Fibroblast of skin of right quadriceps (primary cell): ENCODE measurements around the gene TALDO1.

Experiments
- DNase-seq: peaks from one replicate; pipeline ENCODE4 v3.0.0-alpha.2; 2013

Gene TALDO1

GRCh38 chr11:802018-802617, 54.9 kb downstream of the TALDO1 start:
- DNase-seq, result no peak

- no peak for DNase-seq
Observed at GRCh38 chr11:802693-803466, 55.6 kb downstream of the TALDO1 start.

GRCh38 chr11:803467-803742, 56.1 kb downstream of the TALDO1 start:
- no peak for DNase-seq

- no peak for DNase-seq
Observed at GRCh38 chr11:803770-804598, 56.7 kb downstream of the TALDO1 start.

- no peak for DNase-seq
Observed at GRCh38 chr11:804599-804964, 57.3 kb downstream of the TALDO1 start.

- DNase-seq, result no peak
Observed at GRCh38 chr11:808427-809286, 61.4 kb downstream of the TALDO1 start.

- DNase-seq, result peak; percentile 97
Observed at GRCh38 chr11:809287-810039, 62.2 kb downstream of the TALDO1 start, which contains the start of gene RPLP2. RPLP2 (plus strand) TSS chr11:809967; CDS start chr11:810235, 268 bp downstream.

GRCh38 chr11:810040-810567, 62.8 kb downstream of the TALDO1 start:
- DNase-seq, result no peak

GRCh38 chr11:811446-812245, 64.4 kb downstream of the TALDO1 start:
- DNase-seq, result no peak

GRCh38 chr11:812390-812789, 65.1 kb downstream of the TALDO1 start:
- DNase-seq, result no peak

GRCh38 chr11:813072-813455, 65.8 kb downstream of the TALDO1 start:
- no peak for DNase-seq

- no peak for DNase-seq
Observed at GRCh38 chr11:813456-814096, 66.3 kb downstream of the TALDO1 start.
